Activated CD8-positive, alpha-beta T cell treated with anti-CD3 and anti-CD28 coated beads for 36 hours (primary cell): ENCODE measurements around the gene PRKAA2. TPM values are rescaled to one million over a fixed set of nuclear protein-coding genes. Genes with fewer than 3 reads are reported as not detected.

Experiments
- ATAC-seq: fragments of 200-7000 bp; cut with Tn5 transposase; one replicate; pipeline ENCODE4 v1.10.0; 2021; ENCODE audit warnings: mild to moderate bottlenecking, moderate library complexity
- CTCF ChIA-PET: fragments of 350-600 bp; sonication (Branson Sonifier 250); formaldehyde crosslinking; loops from one replicate; lab custom pipeline; 2021; ENCODE audit warnings: antibody characterized with exemption; lab: Charles Lee
- POLR2A ChIA-PET: fragments of 350-600 bp; sonication (Branson Sonifier 250); formaldehyde crosslinking; loops from one replicate; lab custom pipeline; 2021; ENCODE audit warnings: antibody characterized with exemption; lab: Charles Lee
- DNase-seq: peaks from one replicate; pipeline ENCODE4 v3.0.0-alpha.2; 2020
- H3K27ac Mint-ChIP-seq: one replicate; pipeline ENCODE4 v1.8.0; 2021; ENCODE audit warnings: mild to moderate bottlenecking, mixed read lengths
- H3K27me3 Mint-ChIP-seq: one replicate; pipeline ENCODE4 v1.8.0; 2021; ENCODE audit warnings: mixed read lengths
- H3K36me3 Mint-ChIP-seq: one replicate; pipeline ENCODE4 v1.8.0; 2021; ENCODE audit warnings: low read depth, mixed read lengths
- H3K4me1 Mint-ChIP-seq: one replicate; pipeline ENCODE4 v1.8.0; 2021; ENCODE audit warnings: low read depth, mixed read lengths
- H3K4me3 Mint-ChIP-seq: one replicate; pipeline ENCODE4 v1.8.0; 2021; ENCODE audit warnings: mild to moderate bottlenecking, moderate library complexity, mixed read lengths
- H3K9me3 Mint-ChIP-seq: one replicate; pipeline ENCODE4 v1.8.0; 2021; ENCODE audit warnings: mixed read lengths
- intact Hi-C: fragments of 100-400 bp; cut with micrococcal nuclease; formaldehyde crosslinking; loops from one replicate; pipeline ENCODE4 v1.10.0; 2022
- total RNA-seq, 2 experiments: library from RNA; stranded (reverse); gene quantifications; one replicate each; pipeline ENCODE4 v1.2.3, GENCODE V29; 2021
- TF ChIP-seq, protein P1 (sequence below): fragments of 200-600 bp; IDR thresholded peaks from one replicate; pipeline ENCODE4 v1.8.0; 2022; ENCODE audit warnings: antibody characterized with exemption, mild to moderate bottlenecking

PRKAA2 gene
- total RNA-seq, 2 experiments from 2014 or later: not detected

DNA sequence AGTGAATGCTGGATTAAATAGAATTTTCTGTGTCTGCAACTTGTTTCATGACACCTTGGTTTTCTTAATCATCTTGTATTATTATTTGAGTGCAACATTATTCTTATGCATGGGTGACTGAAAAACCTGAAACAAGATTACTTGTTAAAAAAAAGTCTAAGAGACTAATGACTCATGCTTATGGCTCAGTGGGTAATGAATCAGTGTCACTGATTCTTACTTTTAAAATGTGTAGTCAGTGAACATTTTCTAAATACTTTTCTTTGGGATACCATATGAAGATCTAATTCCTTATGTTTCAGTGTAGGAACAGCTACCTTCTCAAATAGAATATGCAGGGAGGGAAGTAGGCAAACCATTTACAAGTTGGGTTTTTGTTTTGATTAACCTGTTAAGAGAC is 65.5 kb downstream of the PRKAA2 start:
- ChIA-PET POLR2A (no interaction called here), CTCF (no interaction called here)
- Mint-ChIP-seq H3K4me3 (no peak overlapping the region), H3K27ac (no peak overlapping the region), H3K4me1 (no peaks in the 10 kb centered on the region), H3K36me3 (no peaks in the 10 kb centered on the region), H3K9me3 (no peaks in the 10 kb centered on the region), H3K27me3 (peaks cover 17% of the 10 kb centered on the region)
- intact Hi-C loops: no loop called here
- ATAC-seq: no peak
- TF ChIP-seq, protein P1, sequence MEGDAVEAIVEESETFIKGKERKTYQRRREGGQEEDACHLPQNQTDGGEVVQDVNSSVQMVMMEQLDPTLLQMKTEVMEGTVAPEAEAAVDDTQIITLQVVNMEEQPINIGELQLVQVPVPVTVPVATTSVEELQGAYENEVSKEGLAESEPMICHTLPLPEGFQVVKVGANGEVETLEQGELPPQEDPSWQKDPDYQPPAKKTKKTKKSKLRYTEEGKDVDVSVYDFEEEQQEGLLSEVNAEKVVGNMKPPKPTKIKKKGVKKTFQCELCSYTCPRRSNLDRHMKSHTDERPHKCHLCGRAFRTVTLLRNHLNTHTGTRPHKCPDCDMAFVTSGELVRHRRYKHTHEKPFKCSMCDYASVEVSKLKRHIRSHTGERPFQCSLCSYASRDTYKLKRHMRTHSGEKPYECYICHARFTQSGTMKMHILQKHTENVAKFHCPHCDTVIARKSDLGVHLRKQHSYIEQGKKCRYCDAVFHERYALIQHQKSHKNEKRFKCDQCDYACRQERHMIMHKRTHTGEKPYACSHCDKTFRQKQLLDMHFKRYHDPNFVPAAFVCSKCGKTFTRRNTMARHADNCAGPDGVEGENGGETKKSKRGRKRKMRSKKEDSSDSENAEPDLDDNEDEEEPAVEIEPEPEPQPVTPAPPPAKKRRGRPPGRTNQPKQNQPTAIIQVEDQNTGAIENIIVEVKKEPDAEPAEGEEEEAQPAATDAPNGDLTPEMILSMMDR: no peak
- DNase-seq: no peak

- CTCF ChIA-PET: no interaction called here
These were observed 67.0 kb downstream of the PRKAA2 start for GRCh38 chr1:56712150-56712549.

GRCh38 chr1:56713112-56713511 is 68.0 kb downstream of the PRKAA2 start:
- H3K9me3 Mint-ChIP-seq: no peaks in the 10 kb centered on the region
- intact Hi-C loops: no loop called here
- ATAC-seq: no peak
- peaks cover 13% of the 10 kb centered on the region for H3K27me3 Mint-ChIP-seq
- ChIA-PET CTCF (no interaction called here), POLR2A (no interaction called here)
- H3K36me3 Mint-ChIP-seq: no peaks in the 10 kb centered on the region
- no peaks in the 10 kb centered on the region for H3K4me1 Mint-ChIP-seq
- no peak overlapping the region for H3K27ac Mint-ChIP-seq
- no peak overlapping the region for H3K4me3 Mint-ChIP-seq
- no peak for DNase-seq
- TF ChIP-seq, protein P1: no peak

More at GRCh38 chr1:56712150-56712549, 67.0 kb downstream of the PRKAA2 start:
- intact Hi-C loops: no loop called here
- POLR2A ChIA-PET: no interaction called here
- no peak for ATAC-seq
- DNase-seq: no peak
- Mint-ChIP-seq H3K36me3 (no peaks in the 10 kb centered on the region), H3K27ac (no peak overlapping the region), H3K4me3 (no peak overlapping the region), H3K27me3 (peaks cover 16% of the 10 kb centered on the region), H3K4me1 (no peaks in the 10 kb centered on the region), H3K9me3 (no peaks in the 10 kb centered on the region)
- TF ChIP-seq, protein P1: no peak

GRCh38 chr1:56715156-56715555 is 70.0 kb downstream of the PRKAA2 start:
- no peak overlapping the region for H3K27ac Mint-ChIP-seq
- POLR2A ChIA-PET: no interaction called here
- ATAC-seq: no peak
- CTCF ChIA-PET: no interaction called here
- no peaks in the 10 kb centered on the region for H3K36me3 Mint-ChIP-seq
- intact Hi-C loops: no loop called here
- no peaks in the 10 kb centered on the region for H3K4me1 Mint-ChIP-seq
- peaks cover 8% of the 10 kb centered on the region for H3K27me3 Mint-ChIP-seq
- no peak overlapping the region for H3K4me3 Mint-ChIP-seq
- no peaks in the 10 kb centered on the region for H3K9me3 Mint-ChIP-seq
- TF ChIP-seq, protein P1: no peak
- no peak for DNase-seq

DNA sequence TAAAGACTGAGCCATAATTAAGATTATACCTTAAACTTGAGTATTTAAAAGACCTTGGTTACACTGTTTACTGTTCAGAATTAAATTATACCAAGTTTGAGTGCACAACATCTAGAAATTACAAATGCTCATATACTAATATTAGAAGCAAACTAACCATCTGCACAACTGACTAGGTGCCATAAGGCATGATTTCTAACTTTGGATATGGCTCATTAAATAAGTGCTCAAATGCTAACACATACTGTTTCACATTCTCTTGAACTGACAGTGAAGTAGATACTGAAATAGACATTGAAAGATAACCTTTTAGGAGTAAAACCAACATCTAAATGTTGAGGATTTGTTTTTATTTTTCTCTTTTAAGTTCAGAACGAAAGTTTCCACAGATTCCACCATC is 74.1 kb downstream of the PRKAA2 start:
- DNase-seq (no peak), ATAC-seq (no peak)
- Mint-ChIP-seq H3K27me3 (peaks cover 12% of the 10 kb centered on the region), H3K4me3 (no peak overlapping the region), H3K9me3 (no peaks in the 10 kb centered on the region), H3K27ac (no peak overlapping the region), H3K36me3 (no peaks in the 10 kb centered on the region), H3K4me1 (no peaks in the 10 kb centered on the region)
- intact Hi-C loops: no loop called here
- ChIA-PET POLR2A (no interaction called here), CTCF (no interaction called here)
- TF ChIP-seq, protein P1: no peak
